ENCODE data around the gene ASPSCR1.
A peak's percentile ranks its signal among the peaks of the same experiment; 100 is the strongest.

ASPSCR1 gene

GRCh38 chr17:81977211-81977808 lies at the start of gene ASPSCR1:
Gene ASPSCR1, plus strand, starts transcription at chr17:81977629. Its CDS starts 18 bp downstream, at chr17:81977647.
- H3K27ac Mint-ChIP-seq: peak within 1 kb of the TSS; percentile 97
- ATAC-seq: peak; percentile 90

GRCh38 chr17:81927653-81928543 lies 49.5 kb upstream of the ASPSCR1 start, which contains the start of gene MAFG:
Gene MAFG, minus strand, starts transcription at chr17:81927735. Its CDS starts 4,550 bp downstream, at chr17:81923185.
- peak; percentile 82 for ATAC-seq
- no peaks in the 10 kb centered on the region for H3K9me3 Mint-ChIP-seq
- peaks cover 16% of the 10 kb centered on the region for H3K4me1 Mint-ChIP-seq

More at GRCh38 chr17:81977211-81977808, at the start of gene ASPSCR1:
- Mint-ChIP-seq H3K4me1 (peaks cover 40% of the 10 kb centered on the region), H3K4me3 (peak within 1 kb of the TSS; percentile 94), H3K9me3 (no peaks in the 10 kb centered on the region), H3K36me3 (peaks cover 23% of the 10 kb centered on the region)
- peak; percentile 93 to 94 for DNase-seq (ENCODE audit: low spot score in 2 of 2)

GRCh38 chr17:81928544-81929252 lies 48.7 kb upstream of the ASPSCR1 start:
- Mint-ChIP-seq H3K4me3 (peak overlapping the region; percentile 86), H3K27ac (no peak overlapping the region), H3K36me3 (peaks cover 31% of the 10 kb centered on the region), H3K9me3 (no peaks in the 10 kb centered on the region), H3K4me1 (peaks cover 20% of the 10 kb centered on the region)
- ATAC-seq: no peak
- no peak for DNase-seq (ENCODE audit: low spot score in 2 of 2)

More at GRCh38 chr17:81927653-81928543, 49.5 kb upstream of the ASPSCR1 start, which contains the start of gene MAFG:
- DNase-seq (ENCODE audit: low spot score in 2 of 2): peak; percentile 93 to 95
- H3K27ac Mint-ChIP-seq: peak within 1 kb of the TSS; percentile 94
- H3K4me3 Mint-ChIP-seq: peak within 1 kb of the TSS; percentile 86
- peaks cover 23% of the 10 kb centered on the region for H3K36me3 Mint-ChIP-seq

GRCh38 chr17:81929253-81930141 lies 47.9 kb upstream of the ASPSCR1 start:
- no peak for ATAC-seq
- DNase-seq (ENCODE audit: low spot score in 2 of 2): no peak
- H3K36me3 Mint-ChIP-seq: peaks cover 36% of the 10 kb centered on the region
- peaks cover 25% of the 10 kb centered on the region for H3K4me1 Mint-ChIP-seq
- H3K4me3 Mint-ChIP-seq: peak overlapping the region; percentile 86
- H3K27ac Mint-ChIP-seq: no peak overlapping the region
- no peaks in the 10 kb centered on the region for H3K9me3 Mint-ChIP-seq

- no peaks in the 10 kb centered on the region for H3K9me3 Mint-ChIP-seq
- ATAC-seq: no peak
- DNase-seq (ENCODE audit: low spot score in 2 of 2): no peak
- peaks cover 25% of the 10 kb centered on the region for H3K4me1 Mint-ChIP-seq
- peaks cover 36% of the 10 kb centered on the region for H3K36me3 Mint-ChIP-seq
- no peak overlapping the region for H3K4me3 Mint-ChIP-seq
- H3K27ac Mint-ChIP-seq: peak overlapping the region; percentile 29
Observed at GRCh38 chr17:81930142-81931125, 47.0 kb upstream of the ASPSCR1 start.

GRCh38 chr17:81931189-81931556 lies 46.3 kb upstream of the ASPSCR1 start:
- peaks cover 28% of the 10 kb centered on the region for H3K4me1 Mint-ChIP-seq
- ATAC-seq (no peak), DNase-seq (ENCODE audit: low spot score in 2 of 2) (no peak)
- no peak overlapping the region for H3K4me3 Mint-ChIP-seq
- peaks cover 31% of the 10 kb centered on the region for H3K36me3 Mint-ChIP-seq
- H3K27ac Mint-ChIP-seq: peak overlapping the region; percentile 29
- H3K9me3 Mint-ChIP-seq: no peaks in the 10 kb centered on the region

- no peak overlapping the region for H3K27ac Mint-ChIP-seq
- H3K36me3 Mint-ChIP-seq: peaks cover 26% of the 10 kb centered on the region
- H3K4me1 Mint-ChIP-seq: peaks cover 27% of the 10 kb centered on the region
- no peak overlapping the region for H3K4me3 Mint-ChIP-seq
- no peak for DNase-seq (ENCODE audit: low spot score in 2 of 2)
- ATAC-seq: no peak
- no peaks in the 10 kb centered on the region for H3K9me3 Mint-ChIP-seq
Observed at GRCh38 chr17:81931557-81932332, 45.7 kb upstream of the ASPSCR1 start.

- peaks cover 28% of the 10 kb centered on the region for H3K4me1 Mint-ChIP-seq
- no peak overlapping the region for H3K27ac Mint-ChIP-seq
- no peaks in the 10 kb centered on the region for H3K9me3 Mint-ChIP-seq
- ATAC-seq: no peak
- no peak for DNase-seq (ENCODE audit: low spot score in 2 of 2)
- peaks cover 21% of the 10 kb centered on the region for H3K36me3 Mint-ChIP-seq
- H3K4me3 Mint-ChIP-seq: no peak overlapping the region
Observed at GRCh38 chr17:81932333-81932983, 45.0 kb upstream of the ASPSCR1 start.

- H3K27ac Mint-ChIP-seq: peak overlapping the region; percentile 6
- DNase-seq (ENCODE audit: low spot score in 2 of 2): no peak
- no peak overlapping the region for H3K4me3 Mint-ChIP-seq
- no peak for ATAC-seq
- H3K4me1 Mint-ChIP-seq: peaks cover 35% of the 10 kb centered on the region
- H3K36me3 Mint-ChIP-seq: peaks cover 17% of the 10 kb centered on the region
- no peaks in the 10 kb centered on the region for H3K9me3 Mint-ChIP-seq
Observed at GRCh38 chr17:81933178-81933699, 44.2 kb upstream of the ASPSCR1 start.

- no peak for ATAC-seq
- Mint-ChIP-seq H3K27ac (peak overlapping the region; percentile 6), H3K4me3 (no peak overlapping the region), H3K9me3 (no peaks in the 10 kb centered on the region), H3K36me3 (peaks cover 17% of the 10 kb centered on the region), H3K4me1 (peaks cover 35% of the 10 kb centered on the region)
- no peak for DNase-seq (ENCODE audit: low spot score in 2 of 2)
Observed at GRCh38 chr17:81934098-81934757, 43.2 kb upstream of the ASPSCR1 start.

GRCh38 chr17:81934850-81935708 lies 42.4 kb upstream of the ASPSCR1 start:
- H3K4me1 Mint-ChIP-seq: peaks cover 35% of the 10 kb centered on the region
- peaks cover 17% of the 10 kb centered on the region for H3K36me3 Mint-ChIP-seq
- peak overlapping the region; percentile 77 for H3K4me3 Mint-ChIP-seq
- H3K9me3 Mint-ChIP-seq: no peaks in the 10 kb centered on the region
- ATAC-seq: no peak
- no peak for DNase-seq (ENCODE audit: low spot score in 2 of 2)
- H3K27ac Mint-ChIP-seq: no peak overlapping the region

Measured in stimulated activated effector memory CD8-positive, alpha-beta T cell treated with anti-CD3 and anti-CD28 coated beads, Interleukin-12 subunit alpha, Interleukin-12 subunit beta, amount 100 ng/mL, for 72 hours (primary cell).